Dedifferentiated amniotic fluid mesenchymal stem cell (primary cell): ENCODE measurements around the gene DLG4.
"Not testable (repeated sequence)": the region's sequence is repeated elsewhere in the genome, so short reads cannot be mapped to it uniquely, and the experiment has no call there.

Experiments used
- DNase-seq: peaks from one replicate; pipeline ENCODE4 v3.0.0-alpha.2; 2016; ENCODE audit errors: extremely low spot score

Gene DLG4

GRCh38 chr17:7249214-7249613, 29.6 kb upstream of the DLG4 start:
- DNase-seq = no peak

- no peak for DNase-seq
Observed at GRCh38 chr17:7248796-7249195, 29.2 kb upstream of the DLG4 start.

- DNase-seq = no peak
Observed at GRCh38 chr17:7246779-7247178, 27.1 kb upstream of the DLG4 start.

GRCh38 chr17:7243838-7244237, 24.2 kb upstream of the DLG4 start:
- not testable (repeated sequence) for DNase-seq

GRCh38 chr17:7243453-7243729, 23.8 kb upstream of the DLG4 start:
- no peak for DNase-seq

GRCh38 chr17:7242717-7243452, 23.2 kb upstream of the DLG4 start:
- peak; percentile 96 for DNase-seq

- peak; percentile 86 for DNase-seq
Observed at GRCh38 chr17:7241783-7242716, 22.4 kb upstream of the DLG4 start, which contains the start of gene GABARAP. TSS of gene GABARAP (minus strand) at chr17:7242449. CDS start at chr17:7242330, 119 bp downstream.

GRCh38 chr17:7241090-7241733, 21.6 kb upstream of the DLG4 start:
- no peak for DNase-seq

- no peak for DNase-seq
Observed at GRCh38 chr17:7240375-7240774, 20.7 kb upstream of the DLG4 start.

- peak; percentile 99 for DNase-seq
Observed at GRCh38 chr17:7239091-7240027, 19.7 kb upstream of the DLG4 start, which contains the start of gene PHF23. TSS of gene PHF23 (minus strand) at chr17:7239457. CDS start at chr17:7239279, 178 bp downstream.

GRCh38 chr17:7238420-7239090, 18.9 kb upstream of the DLG4 start:
- DNase-seq = no peak

- peak; percentile 19 for DNase-seq
Observed at GRCh38 chr17:7237761-7238419, 18.3 kb upstream of the DLG4 start.

GRCh38 chr17:7237266-7237760, 17.7 kb upstream of the DLG4 start:
- DNase-seq = no peak

GRCh38 chr17:7236808-7237207, 17.2 kb upstream of the DLG4 start:
- DNase-seq = no peak

GRCh38 chr17:7235693-7236665, 16.3 kb upstream of the DLG4 start:
- DNase-seq = no peak

- peak; percentile 90 for DNase-seq
Observed at GRCh38 chr17:7234083-7234951, 14.7 kb upstream of the DLG4 start, which contains the start of gene DVL2. TSS of gene DVL2 (minus strand) at chr17:7234517. CDS start at chr17:7234262, 255 bp downstream.

GRCh38 chr17:7233701-7234082, 14.1 kb upstream of the DLG4 start:
- peak; percentile 42 for DNase-seq

- DNase-seq = no peak
Observed at GRCh38 chr17:7232114-7232513, 12.5 kb upstream of the DLG4 start.
